HEK293T (cell line): ENCODE results near the gene NPLOC4.

ENCODE experiments used
- FOXM1 ChIP-seq: fragments of 450-650 bp; IDR thresholded peaks from 2 replicates; pipeline ENCODE4 v1.6.1; 2017; ENCODE audit warnings: mild to moderate bottlenecking, borderline replicate concordance
- LEF1 ChIP-seq: fragments of 450-650 bp; IDR thresholded peaks from 2 replicates; pipeline ENCODE4 v1.6.1; 2017; ENCODE audit warnings: mild to moderate bottlenecking, borderline replicate concordance
- SP1 ChIP-seq: fragments of 450-650 bp; IDR thresholded peaks from 2 replicates; pipeline ENCODE4 v1.6.1; 2017

- TF ChIP-seq FOXM1 (no peak), SP1 (no peak), LEF1 (no peak)
These were observed 123.0 kb downstream of the NPLOC4 start for GRCh38 chr17:81513753-81514488.
